H1 (cell line): ENCODE measurements around the gene NT5C1A. TPM values are rescaled to one million over a fixed set of nuclear protein-coding genes. Genes with fewer than 3 reads are reported as not detected.

Experiments
- ASH2L ChIP-seq: fragments of 200-600, 300-600 bp; sonication (generic); IDR thresholded peaks from one replicate; pipeline ENCODE4 v1.7.1; 2017; ENCODE audit warnings: low read length
- CHD7 ChIP-seq: fragments of 300-600 bp; sonication (generic); IDR thresholded peaks from 2 replicates; pipeline ENCODE4 v1.7.1; 2012; ENCODE audit warnings: low read length, moderate library complexity, mild to moderate bottlenecking, inconsistent platforms; ENCODE audit not compliant: insufficient replicate concordance
- PHF8 ChIP-seq: fragments of 200-600 bp; sonication (generic); conservative IDR thresholded peaks from 2 replicates; pipeline ENCODE4 v1.7.1; 2012; ENCODE audit warnings: low read depth, mild to moderate bottlenecking, inconsistent platforms, low read length, moderate library complexity
- POLR2A ChIP-seq, 2 experiments: IDR thresholded peaks; 1 replicate in 1 of 2; 2 replicates in 1 of 2; pipeline ENCODE4 v1.6.1; 2011; ENCODE audit warnings: low read depth in 2 of 2, low read length in 2 of 2, mild to moderate bottlenecking in 2 of 2; ENCODE audit errors: control extremely low read depth in 1 of 2
- polyA plus RNA-seq, 7 experiments: library from polyadenylated mRNA; depleted of rRNA in 3 of 7; stranded (reverse) in 5 of 7; unstranded in 2 of 7; fragments of >200 nt in 5 of 7; fragments of 200-250 nt in 2 of 7; gene quantifications; 1 replicate in 5 of 7; 2 replicates in 1 of 7; 4 replicates in 1 of 7; pipeline versions ENCODE4 v1.2.1 to v1.2.3, GENCODE V29; 2011 to 2013; ENCODE audit warnings: missing spikeins in 2 of 7, mixed read lengths in 2 of 7
- total RNA-seq: library from RNA; stranded (reverse); fragmentation: NEBNext Ultra II Directional; extraction: Animal tissue kit (Norgen Biotek cat#: 25700); gene quantifications from 2 replicates; pipeline ENCODE4 v1.2.1, GENCODE V29; 2021

Gene NT5C1A
- total and polyA plus RNA-seq, 2 of the 8 experiments (the other 6 are each of a cell fraction or from before 2014, with no cell fraction given): not detected

DNA sequence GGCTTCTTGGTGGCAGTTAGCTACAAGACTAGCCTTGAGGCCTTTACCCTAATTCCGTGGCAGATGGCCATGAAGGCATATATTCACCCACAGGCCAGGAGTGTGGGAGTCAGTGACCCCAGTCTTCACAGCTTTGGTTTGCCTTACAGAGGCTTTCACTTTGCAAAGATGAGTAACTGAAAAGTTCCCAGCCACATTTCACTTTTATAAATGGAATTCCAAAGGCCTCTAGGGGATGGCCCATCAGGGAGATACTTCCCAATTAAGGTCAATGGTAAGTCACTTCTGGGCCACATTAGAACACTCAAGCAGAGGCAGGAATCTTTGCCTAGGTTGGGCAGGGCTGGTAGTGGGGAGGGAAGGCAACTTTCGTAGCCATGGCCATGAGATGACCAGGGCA, 19.4 kb downstream of the NT5C1A start (continued):
- no peak for TF ChIP-seq CHD7
- TF ChIP-seq ASH2L: no peak
- no peak for TF ChIP-seq POLR2A (IDR thresholded peaks at IDR 0.05; ENCODE audit: control extremely low read depth in 1 of 2, low read depth in 2 of 2, low read length in 2 of 2)
- TF ChIP-seq PHF8: no peak
